GM23338 (cell line): ENCODE measurements around the gene KCTD18. TPM values are rescaled to one million over a fixed set of nuclear protein-coding genes. Genes with fewer than 3 reads are reported as not detected.

Source experiments
- ATAC-seq: fragments of 200-7000 bp; cut with Tn5 transposase; 3 replicates; pipeline ENCODE4 v1.9.1; 2020
- DNase-seq: peaks from one replicate; pipeline ENCODE4 v3.0.0-alpha.2; 2015; ENCODE audit warnings: low spot score
- H2AFZ ChIP-seq: fragments of 200-600 bp; sonication (generic); 2 replicates; pipeline ENCODE4 v1.8.0; 2016; ENCODE audit warnings: antibody characterized with exemption, mild to moderate bottlenecking, moderate library complexity
- H3F3A ChIP-seq: fragments of 200-600 bp; sonication (generic); replicated peaks from 2 replicates; pipeline ENCODE4 v1.8.0; 2017; ENCODE audit warnings: antibody characterized with exemption, mixed run types, low read depth
- H3K27ac ChIP-seq: fragments of 200-600 bp; sonication (generic); 2 replicates; pipeline ENCODE4 v1.6.1; 2016; ENCODE audit warnings: low read depth
- H3K27me3 ChIP-seq: fragments of 200-600 bp; sonication (generic); 2 replicates; pipeline ENCODE4 v1.8.0; 2016; ENCODE audit warnings: mild to moderate bottlenecking, mixed run types, moderate library complexity; ENCODE audit not compliant: insufficient read depth
- H3K36me3 ChIP-seq: fragments of 200-600 bp; sonication (generic); 2 replicates; pipeline ENCODE4 v1.8.0; 2016; ENCODE audit warnings: mild to moderate bottlenecking; ENCODE audit not compliant: insufficient read depth
- H3K4me1 ChIP-seq: fragments of 200-600 bp; sonication (generic); 2 replicates; pipeline ENCODE4 v1.8.0; 2016; ENCODE audit warnings: mild to moderate bottlenecking, moderate library complexity; ENCODE audit not compliant: insufficient read depth
- H3K4me2 ChIP-seq: fragments of 200-600 bp; sonication (generic); 2 replicates; pipeline ENCODE4 v1.7.1; 2017; ENCODE audit warnings: mixed run types
- H3K4me3 ChIP-seq: fragments of 200-600 bp; sonication (generic); 2 replicates; pipeline ENCODE4 v1.6.1; 2016; ENCODE audit warnings: mixed run types
- H3K79me2 ChIP-seq: fragments of 200-600 bp; sonication (generic); replicated peaks from 2 replicates; pipeline ENCODE4 v1.8.0; 2017; ENCODE audit warnings: mild to moderate bottlenecking; ENCODE audit not compliant: insufficient read depth
- H3K9me2 ChIP-seq: fragments of 200-600 bp; sonication (generic); 2 replicates; pipeline ENCODE4 v1.8.0; 2017; ENCODE audit not compliant: insufficient read depth
- H4K20me1 ChIP-seq: fragments of 200-600 bp; sonication (generic); replicated peaks from 2 replicates; pipeline ENCODE4 v1.8.0; 2017; ENCODE audit warnings: mild to moderate bottlenecking; ENCODE audit not compliant: insufficient read depth
- H3K27ac Mint-ChIP-seq: 2 replicates; pipeline ENCODE4 v1.8.0; 2020; ENCODE audit warnings: inconsistent platforms, mild to moderate bottlenecking, moderate library complexity, mixed read lengths
- H3K27me3 Mint-ChIP-seq: 3 replicates; pipeline ENCODE4 v1.8.0; 2022; ENCODE audit warnings: low read depth, mild to moderate bottlenecking, moderate library complexity, mixed read lengths, inconsistent platforms; ENCODE audit not compliant: insufficient read depth, poor library complexity
- H3K36me3 Mint-ChIP-seq: 3 replicates; pipeline ENCODE4 v1.8.0; 2021; ENCODE audit warnings: low read depth, mild to moderate bottlenecking, inconsistent platforms, moderate library complexity, mixed read lengths
- H3K4me1 Mint-ChIP-seq: 3 replicates; pipeline ENCODE4 v1.8.0; 2020; ENCODE audit warnings: mild to moderate bottlenecking, inconsistent platforms, mixed read lengths
- H3K4me3 Mint-ChIP-seq: 3 replicates; pipeline ENCODE4 v1.8.0; 2021; ENCODE audit warnings: moderate library complexity, mild to moderate bottlenecking, inconsistent platforms, mixed read lengths
- H3K9me3 Mint-ChIP-seq: 3 replicates; pipeline ENCODE4 v1.8.0; 2020; ENCODE audit warnings: moderate library complexity, mild to moderate bottlenecking, inconsistent platforms, mixed read lengths
- CTCF ChIP-seq, 2 experiments: fragments of 200-600 bp in 1 of 2; sonication (generic) in 1 of 2; conservative IDR thresholded peaks; 2 replicates each; pipeline versions ENCODE4 v1.5.1 to v1.6.1; 2016 to 2017; ENCODE audit warnings: antibody characterized with exemption in 2 of 2, low read depth in 2 of 2, mild to moderate bottlenecking in 2 of 2, moderate library complexity in 1 of 2
- ETS1 ChIP-seq: IDR thresholded peaks from 2 replicates; pipeline ENCODE4 v1.6.1; 2016; ENCODE audit warnings: antibody characterized with exemption
- EZH2phosphoT487 ChIP-seq: fragments of 200-600 bp; sonication (generic); IDR thresholded peaks from one replicate; pipeline ENCODE4 v1.8.1; 2018; ENCODE audit warnings: antibody characterized with exemption; ENCODE audit not compliant: unreplicated experiment
- JUNB ChIP-seq: IDR thresholded peaks from one replicate; pipeline ENCODE4 v1.6.1; 2016; ENCODE audit warnings: antibody characterized with exemption; ENCODE audit not compliant: unreplicated experiment
- NANOG ChIP-seq: IDR thresholded peaks from 2 replicates; pipeline ENCODE4 v1.6.1; 2016; ENCODE audit warnings: antibody characterized with exemption, borderline replicate concordance
- REST ChIP-seq: IDR thresholded peaks from one replicate; pipeline ENCODE4 v1.6.1; 2018; ENCODE audit warnings: antibody characterized with exemption; ENCODE audit not compliant: unreplicated experiment
- STAT1 ChIP-seq: IDR thresholded peaks from one replicate; pipeline ENCODE4 v1.6.1; 2016; ENCODE audit warnings: antibody characterized with exemption; ENCODE audit not compliant: unreplicated experiment
- ZNF114 ChIP-seq: fragments of 250-450 bp; sonication (Bioruptor Pico); IDR thresholded peaks from 2 replicates; pipeline ENCODE4 v1.5.0; 2020; ENCODE audit warnings: mild to moderate bottlenecking, moderate library complexity
- ZNF331 ChIP-seq: fragments of 250-450 bp; sonication (Bioruptor Pico); IDR thresholded peaks from 2 replicates; pipeline ENCODE4 v1.5.0; 2020; ENCODE audit warnings: low read depth, mild to moderate bottlenecking, moderate library complexity
- polyA plus RNA-seq: library from polyadenylated mRNA; unstranded; fragments of >200 nt; fragmentation: Nextera tagmentation; extraction: Ambion mirVana; gene quantifications from 2 replicates; pipeline ENCODE4 v1.2.1, GENCODE V29; 2016
- total RNA-seq: library from RNA; depleted of rRNA; stranded (reverse); fragments of >200 nt; shearing (Covaris generic); gene quantifications from 2 replicates; pipeline ENCODE4 v1.2.3, GENCODE V29; 2014

Gene KCTD18
- total and polyA plus RNA-seq, 2 experiments from 2014 or later, result 3.3 to 4.7 TPM

DNA sequence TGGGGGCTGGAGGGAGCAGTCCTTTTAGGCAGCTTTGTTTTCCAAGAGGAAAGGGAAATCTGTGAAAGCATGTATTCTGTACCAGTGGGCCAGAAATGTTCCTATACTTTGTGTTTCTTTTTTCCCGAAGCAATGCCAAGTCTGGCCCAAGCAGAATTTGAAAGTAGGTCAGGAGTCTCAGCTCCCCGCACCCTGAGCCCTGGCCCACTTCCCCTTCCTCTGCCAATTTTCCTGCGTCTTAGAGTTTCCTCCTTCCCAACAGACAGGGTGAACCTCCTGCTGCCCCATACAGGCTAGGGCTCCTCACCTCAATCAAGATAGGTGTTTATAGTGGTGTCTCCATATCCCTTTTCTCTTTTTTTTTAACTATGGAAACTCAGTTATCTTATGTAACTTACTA lies 65.3 kb downstream of the KCTD18 start (continued):
- TF ChIP-seq ZNF331 (CRISPR knock-in tag), result no peak
- no peak for TF ChIP-seq REST
- TF ChIP-seq STAT1, result no peak
- no peak for TF ChIP-seq ETS1

DNA sequence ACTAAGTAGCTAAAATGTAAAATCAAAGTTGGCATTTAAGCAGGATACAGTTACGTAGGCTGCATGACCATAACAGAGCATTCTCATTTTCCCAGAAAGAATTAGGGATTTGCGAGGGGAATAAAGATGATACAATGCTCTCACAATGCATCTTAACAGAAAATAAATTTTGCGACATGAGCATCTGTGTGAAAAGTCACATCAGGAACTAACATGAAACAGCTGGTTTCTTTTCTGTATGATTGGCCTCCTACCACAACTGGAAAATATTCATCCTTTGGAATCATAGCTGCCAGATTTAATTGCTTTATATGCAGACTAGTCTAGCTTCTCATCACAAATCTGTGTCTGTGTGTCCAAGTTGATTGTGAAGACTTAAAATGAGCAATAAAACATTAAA lies 66.0 kb downstream of the KCTD18 start:
- no peak overlapping the region for H3K4me3 Mint-ChIP-seq
- H3K27me3 ChIP-seq, result no peaks in the 10 kb centered on the region
- no peaks in the 10 kb centered on the region for H3K9me2 ChIP-seq
- H3K9me3 Mint-ChIP-seq, result no peaks in the 10 kb centered on the region
- no peaks in the 10 kb centered on the region; the same call in 1 of the 2 replicates for H3F3A ChIP-seq
- H2AFZ ChIP-seq, result no peak overlapping the region
- no peaks in the 10 kb centered on the region for H3K79me2 ChIP-seq
- H4K20me1 ChIP-seq, result no peaks in the 10 kb centered on the region; the same call in 1 of the 2 replicates
- H3K4me2 ChIP-seq, result no peak overlapping the region
- ATAC-seq (no peak), DNase-seq (no peak)
- H3K4me3 ChIP-seq, result no peak overlapping the region
- H3K36me3 Mint-ChIP-seq, result peaks cover 79% of the 10 kb centered on the region
- H3K27ac ChIP-seq, result no peak overlapping the region
- no peaks in the 10 kb centered on the region for H3K4me1 Mint-ChIP-seq
- H3K4me1 ChIP-seq, result no peaks in the 10 kb centered on the region
- no peak overlapping the region for H3K27ac Mint-ChIP-seq
- no peaks in the 10 kb centered on the region for H3K27me3 Mint-ChIP-seq
- peaks cover 30% of the 10 kb centered on the region for H3K36me3 ChIP-seq
- TF ChIP-seq EZH2phosphoT487 (no peak), REST (no peak), ETS1 (no peak), NANOG (no peak), JUNB (no peak), CTCF (conservative IDR thresholded peaks at IDR 0.05; ENCODE audit: low read depth in 2 of 2) (no peak), ZNF114 (CRISPR knock-in tag) (no peak), STAT1 (no peak)
